Mesenchymal stem cell (in vitro differentiated cells and primary cell): ENCODE results near the gene GUCY2D.

Source experiments
- DNase-seq: peaks from one replicate; pipeline ENCODE4 v3.0.0-alpha.2; 2013
- H2AFZ ChIP-seq: one replicate; pipeline ENCODE4 v1.6.1; 2013; ENCODE audit warnings: low read depth, mild to moderate bottlenecking, control low read depth, inconsistent platforms, low read length, moderate library complexity
- H2AK5ac ChIP-seq: 2 replicates; pipeline ENCODE4 v1.6.1; 2013; ENCODE audit warnings: low read length, moderate library complexity, mild to moderate bottlenecking, inconsistent platforms; ENCODE audit not compliant: severe bottlenecking
- H2BK120ac ChIP-seq: one replicate; pipeline ENCODE4 v1.6.1; 2013; ENCODE audit warnings: low read depth, mild to moderate bottlenecking, inconsistent platforms, low read length, moderate library complexity
- H2BK12ac ChIP-seq, 2 experiments: one replicate each; pipeline ENCODE4 v1.6.1; 2013; ENCODE audit warnings: inconsistent platforms in 2 of 2, low read length in 2 of 2, mild to moderate bottlenecking in 2 of 2, moderate library complexity in 2 of 2, control low read depth in 1 of 2
- H2BK15ac ChIP-seq: one replicate; pipeline ENCODE4 v1.6.1; 2013; ENCODE audit warnings: mild to moderate bottlenecking, low read depth, inconsistent platforms; ENCODE audit not compliant: poor library complexity, severe bottlenecking
- H2BK5ac ChIP-seq: 2 replicates; pipeline ENCODE4 v1.6.1; 2013; ENCODE audit warnings: low read depth, mild to moderate bottlenecking, low read length, control low read depth, inconsistent platforms; ENCODE audit not compliant: poor library complexity, severe bottlenecking
- H3K14ac ChIP-seq, 2 experiments: one replicate each; pipeline ENCODE4 v1.6.1; 2013; ENCODE audit warnings: inconsistent platforms in 2 of 2, low read length in 2 of 2, control low read depth in 1 of 2, mild to moderate bottlenecking in 1 of 2, moderate library complexity in 1 of 2
- H3K18ac ChIP-seq, 2 experiments: one replicate each; pipeline ENCODE4 v1.6.1; 2013; ENCODE audit warnings: inconsistent platforms in 2 of 2, low read length in 2 of 2, control low read depth in 1 of 2, low read depth in 1 of 2, mild to moderate bottlenecking in 1 of 2
- H3K23ac ChIP-seq, 2 experiments: one replicate each; pipeline ENCODE4 v1.6.1; 2013; ENCODE audit warnings: inconsistent platforms in 2 of 2, low read length in 2 of 2, mild to moderate bottlenecking in 2 of 2, moderate library complexity in 2 of 2, control low read depth in 1 of 2
- H3K27ac ChIP-seq: 2 replicates; pipeline ENCODE4 v1.5.1; 2013; ENCODE audit warnings: mild to moderate bottlenecking, moderate library complexity, low read length, control low read depth, inconsistent platforms; ENCODE audit not compliant: poor library complexity, severe bottlenecking
- H3K27me3 ChIP-seq, 2 experiments: 2 replicates each; pipeline versions ENCODE4 v1.6.1 to v1.7.0; 2013; ENCODE audit warnings: low read length in 2 of 2, mild to moderate bottlenecking in 2 of 2, moderate library complexity in 2 of 2, control low read depth in 1 of 2, inconsistent platforms in 1 of 2; ENCODE audit not compliant: control insufficient read depth in 1 of 2, insufficient read depth in 1 of 2
- H3K36me3 ChIP-seq, 2 experiments: 2 replicates each; pipeline versions ENCODE4 v1.6.1 to v1.7.0; 2013; ENCODE audit warnings: low read length in 2 of 2, control low read depth in 1 of 2, inconsistent platforms in 1 of 2, low read depth in 1 of 2, mild to moderate bottlenecking in 1 of 2; ENCODE audit not compliant: insufficient read depth in 2 of 2, control insufficient read depth in 1 of 2
- H3K4ac ChIP-seq, 2 experiments: one replicate each; pipeline ENCODE4 v1.6.1; 2013; ENCODE audit warnings: inconsistent platforms in 2 of 2, low read length in 2 of 2, mild to moderate bottlenecking in 2 of 2, moderate library complexity in 2 of 2, control low read depth in 1 of 2, low read depth in 1 of 2
- H3K4me1 ChIP-seq: 2 replicates; pipeline ENCODE4 v1.6.1; 2013; ENCODE audit warnings: low read depth, low read length, control low read depth; ENCODE audit not compliant: control insufficient read depth, insufficient read depth
- H3K4me2 ChIP-seq: 2 replicates; pipeline ENCODE4 v1.6.1; 2013; ENCODE audit warnings: low read length, mild to moderate bottlenecking, inconsistent platforms; ENCODE audit not compliant: poor library complexity, severe bottlenecking
- H3K4me3 ChIP-seq, 2 experiments: 2 replicates each; pipeline versions ENCODE4 v1.5.1 to v1.7.0; 2013; ENCODE audit warnings: low read length in 2 of 2, mild to moderate bottlenecking in 2 of 2, control low read depth in 1 of 2, low read depth in 1 of 2; ENCODE audit not compliant: insufficient read depth in 1 of 2
- H3K79me1 ChIP-seq: replicated peaks from 2 replicates; pipeline ENCODE4 v1.6.1; 2013; ENCODE audit warnings: mild to moderate bottlenecking, control low read depth, low read length, inconsistent platforms; ENCODE audit not compliant: poor library complexity, severe bottlenecking
- H3K9ac ChIP-seq: 2 replicates; pipeline ENCODE4 v1.7.0; 2013; ENCODE audit warnings: mild to moderate bottlenecking, low read length, moderate library complexity
- H3K9me3 ChIP-seq: 2 replicates; pipeline ENCODE4 v1.7.0; 2013; ENCODE audit warnings: mild to moderate bottlenecking, low read length; ENCODE audit not compliant: control insufficient read depth
- H4K8ac ChIP-seq: one replicate; pipeline ENCODE4 v1.6.1; 2013; ENCODE audit warnings: inconsistent platforms, mild to moderate bottlenecking, low read length, moderate library complexity
- H4K91ac ChIP-seq: one replicate; pipeline ENCODE4 v1.6.1; 2013; ENCODE audit warnings: mild to moderate bottlenecking, low read length, inconsistent platforms
- WGBS: methylation state at CpG from one replicate; pipeline ENCODE4 v1.1.7; 2013; ENCODE audit warnings: mixed read lengths; 5-methylcytosine and 5-hydroxymethylcytosine counted together

Gene GUCY2D

DNA sequence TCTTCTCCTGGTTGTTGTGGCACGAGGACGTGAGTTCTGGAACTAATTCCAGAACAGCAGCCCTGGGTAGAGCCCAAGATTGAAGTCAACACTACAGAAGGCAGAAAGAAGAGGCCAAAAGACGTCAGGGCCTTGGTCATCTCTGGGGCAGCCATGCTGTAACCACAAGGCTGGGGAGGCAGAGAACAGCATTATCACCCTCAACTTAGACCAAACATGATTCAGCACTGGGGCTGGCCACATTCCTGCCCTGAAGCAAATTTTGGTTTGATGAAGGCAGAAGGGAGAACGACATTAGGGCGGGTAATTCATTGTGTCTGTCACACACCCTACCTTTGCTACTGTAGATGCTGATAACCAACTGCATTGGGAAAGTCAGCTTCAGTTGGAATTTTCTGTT lies 26.7 kb downstream of the GUCY2D start:
- Histone ChIP-seq H3K79me1 (no peaks in the 10 kb centered on the region), H3K27ac (no peak overlapping the region), H3K9ac (no peak overlapping the region), H2AFZ (no peak overlapping the region), H3K36me3 (no peaks in the 10 kb centered on the region), H2BK12ac (no peak overlapping the region), H3K9me3 (no peaks in the 10 kb centered on the region), H4K91ac (no peak overlapping the region), H2BK15ac (no peak overlapping the region), H3K4me2 (no peak overlapping the region), H2AK5ac (no peak overlapping the region), H3K4me3 (no peak overlapping the region), H3K14ac (no peak overlapping the region), H3K23ac (no peak overlapping the region), H2BK120ac (no peak overlapping the region), H2BK5ac (no peak overlapping the region), H3K4ac (no peak overlapping the region), H4K8ac (no peak overlapping the region), H3K27me3 (peaks cover 36 to 58% of the 10 kb centered on the region in 2 experiments), H3K4me1 (no peaks in the 10 kb centered on the region), H3K18ac (no peak overlapping the region)
- DNase-seq: no peak
- 87% methylated on average over 5 of the region's 5 CpGs for WGBS

DNA sequence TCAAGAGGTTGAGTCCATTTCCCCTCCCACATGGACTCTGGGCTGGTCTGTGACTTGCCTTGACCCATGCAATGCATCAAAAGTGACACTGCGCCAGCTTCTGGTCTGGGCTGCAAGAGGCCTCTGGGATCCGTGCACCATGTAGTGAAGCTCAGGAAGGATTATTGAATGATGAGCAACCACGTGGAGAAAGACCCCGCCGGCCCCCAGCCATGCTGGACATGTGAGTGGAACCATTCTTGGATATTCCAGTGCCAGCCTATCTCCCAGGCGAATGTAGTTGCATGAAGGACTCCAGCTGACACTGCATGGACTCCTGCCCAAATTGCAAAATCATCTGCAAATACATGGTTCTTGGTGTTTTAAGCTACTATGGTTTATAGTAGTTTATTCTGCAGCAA lies 28.8 kb downstream of the GUCY2D start:
- Histone ChIP-seq H3K4me1 (no peaks in the 10 kb centered on the region), H3K14ac (no peak overlapping the region), H3K9me3 (no peaks in the 10 kb centered on the region), H3K4ac (no peak overlapping the region), H2BK120ac (no peak overlapping the region), H2BK15ac (no peak overlapping the region), H3K79me1 (no peaks in the 10 kb centered on the region), H2BK12ac (no peak overlapping the region), H3K27ac (no peak overlapping the region), H4K91ac (no peak overlapping the region), H2AFZ (no peak overlapping the region), H2BK5ac (no peak overlapping the region), H3K27me3 (peaks cover 40 to 60% of the 10 kb centered on the region in 2 experiments), H3K4me2 (no peak overlapping the region), H3K4me3 (no peak overlapping the region), H3K9ac (no peak overlapping the region), H3K36me3 (no peaks in the 10 kb centered on the region), H4K8ac (no peak overlapping the region), H3K23ac (no peak overlapping the region), H2AK5ac (no peak overlapping the region), H3K18ac (no peak overlapping the region)
- DNase-seq: no peak
- 82% methylated on average over 6 of the region's 6 CpGs for WGBS

DNA sequence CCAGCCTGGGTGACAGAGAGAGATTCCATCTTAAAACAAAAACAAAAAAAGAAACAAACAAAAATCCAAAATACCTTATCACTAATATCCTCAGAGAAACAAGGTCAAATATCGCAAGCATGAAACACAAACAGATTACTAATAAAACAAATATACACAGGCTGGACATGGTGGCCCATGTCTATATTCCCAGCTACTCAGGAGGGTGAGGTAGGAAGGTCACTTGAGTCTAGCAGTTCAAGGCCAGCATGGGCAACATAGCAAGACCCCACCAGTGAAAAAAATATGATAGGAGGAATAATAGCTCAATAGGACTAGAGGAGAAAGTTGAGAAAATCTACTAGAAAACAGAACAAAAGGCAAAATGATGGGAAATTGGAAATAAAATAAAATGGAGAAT lies 29.5 kb downstream of the GUCY2D start:
- H3K9ac ChIP-seq: no peak overlapping the region
- no peaks in the 10 kb centered on the region for H3K79me1 ChIP-seq
- H3K9me3 ChIP-seq: no peaks in the 10 kb centered on the region
- no peak overlapping the region for H4K8ac ChIP-seq
- no peak overlapping the region for H3K27ac ChIP-seq
- no peak overlapping the region for H2BK15ac ChIP-seq
- peaks cover 36 to 53% of the 10 kb centered on the region in 2 experiments for H3K27me3 ChIP-seq
- 100% methylated on average over 1 of the region's 1 CpG for WGBS
- DNase-seq: no peak
- H3K14ac ChIP-seq: no peak overlapping the region
- no peak overlapping the region for H3K4me3 ChIP-seq
- H2AFZ ChIP-seq: no peak overlapping the region
- H2AK5ac ChIP-seq: no peak overlapping the region
- H4K91ac ChIP-seq: no peak overlapping the region
- no peak overlapping the region for H3K4ac ChIP-seq
- no peak overlapping the region for H2BK5ac ChIP-seq
- no peaks in the 10 kb centered on the region for H3K36me3 ChIP-seq
- H3K4me1 ChIP-seq: no peaks in the 10 kb centered on the region
- H3K4me2 ChIP-seq: no peak overlapping the region
- H2BK120ac ChIP-seq: no peak overlapping the region
- H3K23ac ChIP-seq: no peak overlapping the region
- no peak overlapping the region for H2BK12ac ChIP-seq
- H3K18ac ChIP-seq: no peak overlapping the region

DNA sequence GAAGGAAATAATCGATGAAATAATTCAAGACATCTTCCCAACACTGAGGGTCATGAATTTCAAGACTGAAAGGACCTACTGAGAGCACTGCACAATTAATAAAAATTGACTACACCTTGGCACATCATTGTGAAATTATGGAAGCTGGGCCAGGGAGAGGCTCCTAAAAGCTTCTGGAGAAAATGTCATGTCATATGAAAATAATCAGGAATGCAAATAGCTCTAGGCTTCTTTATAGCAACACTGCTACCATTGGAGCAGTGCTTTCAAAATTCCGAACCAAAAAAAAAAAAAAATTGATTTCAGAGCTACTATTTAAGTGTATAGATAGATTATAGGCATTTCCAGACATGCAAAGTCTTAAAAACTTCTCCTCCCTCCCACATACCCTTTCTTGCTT lies 30.0 kb downstream of the GUCY2D start:
- H4K8ac ChIP-seq: no peak overlapping the region
- no peaks in the 10 kb centered on the region for H3K4me1 ChIP-seq
- no peak overlapping the region for H2BK12ac ChIP-seq
- H2AFZ ChIP-seq: no peak overlapping the region
- H3K4me3 ChIP-seq: no peak overlapping the region
- no peak for DNase-seq
- H3K9me3 ChIP-seq: no peaks in the 10 kb centered on the region
- H3K18ac ChIP-seq: no peak overlapping the region
- H3K23ac ChIP-seq: no peak overlapping the region
- H2BK120ac ChIP-seq: no peak overlapping the region
- no peak overlapping the region for H3K14ac ChIP-seq
- H3K4ac ChIP-seq: no peak overlapping the region
- no peak overlapping the region for H2BK15ac ChIP-seq
- peaks cover 34 to 48% of the 10 kb centered on the region in 2 experiments for H3K27me3 ChIP-seq
- H4K91ac ChIP-seq: no peak overlapping the region
- no peak overlapping the region for H3K9ac ChIP-seq
- H2BK5ac ChIP-seq: no peak overlapping the region
- no CpG with 5 or more reads among the region's 2 CpGs for WGBS
- no peak overlapping the region for H3K4me2 ChIP-seq
- no peak overlapping the region for H2AK5ac ChIP-seq
- no peaks in the 10 kb centered on the region for H3K79me1 ChIP-seq
- H3K36me3 ChIP-seq: no peaks in the 10 kb centered on the region
- no peak overlapping the region for H3K27ac ChIP-seq
